Measurements from ENCODE around the gene YIPF4. TPM values are rescaled to one million over a fixed set of nuclear protein-coding genes. Genes with fewer than 3 reads are reported as not detected.
"Not testable (repeated sequence)": the region's sequence is repeated elsewhere in the genome, so short reads cannot be mapped to it uniquely, and the experiment has no call there.

The YIPF4 gene
- total RNA-seq, 2 donors from 2014 or later: 13.0 to 18.1 TPM

DNA sequence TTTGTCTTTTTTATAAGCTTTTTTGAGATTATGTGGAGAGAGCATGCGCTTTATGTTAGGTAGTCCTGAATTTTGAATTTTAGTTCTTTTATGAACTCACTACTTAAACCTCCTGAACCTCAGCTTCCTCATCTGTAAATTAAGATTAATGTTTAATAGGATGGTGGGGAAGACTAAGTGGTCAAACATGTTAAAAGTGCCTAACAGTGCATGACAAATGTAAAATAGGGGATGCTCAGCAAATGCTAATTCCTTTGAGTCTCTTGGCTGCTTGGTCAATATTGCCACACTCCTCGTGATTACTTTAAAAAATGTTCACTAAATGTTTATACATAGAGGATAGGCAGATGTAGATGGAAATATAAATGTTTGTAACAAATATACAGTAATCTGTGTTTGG, 85.9 kb downstream of the YIPF4 start:
- no peaks in the 10 kb centered on the region for H3K36me3 ChIP-seq
- no peak for DNase-seq (ENCODE audit: low spot score)
- H3K4me1 ChIP-seq (replicated peaks): peaks cover 13% of the 10 kb centered on the region
- intact Hi-C loops (cut with DNase I): no loop called here
- H3K27ac ChIP-seq: no peak overlapping the region
- no peak overlapping the region for H3K4me3 ChIP-seq
- TF ChIP-seq POLR2A (IDR thresholded peaks at IDR 0.05) (no peak), POLR2AphosphoS5 (IDR thresholded peaks at IDR 0.05) (no peak)
- TF ChIP-seq, protein P1, sequence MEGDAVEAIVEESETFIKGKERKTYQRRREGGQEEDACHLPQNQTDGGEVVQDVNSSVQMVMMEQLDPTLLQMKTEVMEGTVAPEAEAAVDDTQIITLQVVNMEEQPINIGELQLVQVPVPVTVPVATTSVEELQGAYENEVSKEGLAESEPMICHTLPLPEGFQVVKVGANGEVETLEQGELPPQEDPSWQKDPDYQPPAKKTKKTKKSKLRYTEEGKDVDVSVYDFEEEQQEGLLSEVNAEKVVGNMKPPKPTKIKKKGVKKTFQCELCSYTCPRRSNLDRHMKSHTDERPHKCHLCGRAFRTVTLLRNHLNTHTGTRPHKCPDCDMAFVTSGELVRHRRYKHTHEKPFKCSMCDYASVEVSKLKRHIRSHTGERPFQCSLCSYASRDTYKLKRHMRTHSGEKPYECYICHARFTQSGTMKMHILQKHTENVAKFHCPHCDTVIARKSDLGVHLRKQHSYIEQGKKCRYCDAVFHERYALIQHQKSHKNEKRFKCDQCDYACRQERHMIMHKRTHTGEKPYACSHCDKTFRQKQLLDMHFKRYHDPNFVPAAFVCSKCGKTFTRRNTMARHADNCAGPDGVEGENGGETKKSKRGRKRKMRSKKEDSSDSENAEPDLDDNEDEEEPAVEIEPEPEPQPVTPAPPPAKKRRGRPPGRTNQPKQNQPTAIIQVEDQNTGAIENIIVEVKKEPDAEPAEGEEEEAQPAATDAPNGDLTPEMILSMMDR (IDR thresholded peaks at IDR 0.05): no peak
- no peaks in the 10 kb centered on the region for H3K9me3 ChIP-seq
- H3K27me3 ChIP-seq (replicated peaks; ENCODE audit: insufficient read depth): no peaks in the 10 kb centered on the region
- WGBS: 65% methylated on average over 2 of the region's 2 CpGs

DNA sequence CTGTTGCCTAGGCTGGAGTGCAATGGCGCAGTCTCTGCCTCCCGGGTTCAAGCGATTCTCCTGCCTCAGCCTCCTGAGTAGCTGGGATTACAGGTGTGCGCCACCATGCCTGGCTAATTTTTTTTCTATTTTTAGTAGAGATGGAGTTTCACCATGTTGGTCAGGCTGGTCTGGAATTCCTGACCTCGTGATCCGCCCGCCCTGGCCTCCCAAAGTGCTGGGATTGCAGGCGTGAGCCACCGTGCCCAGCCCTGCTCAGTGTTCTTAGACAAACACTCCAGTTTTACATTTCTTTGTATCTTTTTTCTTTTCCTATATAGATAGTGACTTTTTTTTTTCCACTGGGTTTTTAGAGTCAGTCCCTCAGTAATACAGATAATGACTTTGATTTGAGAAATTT, 86.6 kb downstream of the YIPF4 start:
- H3K9me3 ChIP-seq; DNase-seq (ENCODE audit: low spot score); H3K4me1 ChIP-seq (replicated peaks); H3K27ac ChIP-seq; H3K27me3 ChIP-seq (replicated peaks; ENCODE audit: insufficient read depth); intact Hi-C loops (cut with DNase I); H3K36me3 ChIP-seq; H3K4me3 ChIP-seq: not testable (repeated sequence)
- 91% methylated on average over 9 of the region's 9 CpGs for WGBS

DNA sequence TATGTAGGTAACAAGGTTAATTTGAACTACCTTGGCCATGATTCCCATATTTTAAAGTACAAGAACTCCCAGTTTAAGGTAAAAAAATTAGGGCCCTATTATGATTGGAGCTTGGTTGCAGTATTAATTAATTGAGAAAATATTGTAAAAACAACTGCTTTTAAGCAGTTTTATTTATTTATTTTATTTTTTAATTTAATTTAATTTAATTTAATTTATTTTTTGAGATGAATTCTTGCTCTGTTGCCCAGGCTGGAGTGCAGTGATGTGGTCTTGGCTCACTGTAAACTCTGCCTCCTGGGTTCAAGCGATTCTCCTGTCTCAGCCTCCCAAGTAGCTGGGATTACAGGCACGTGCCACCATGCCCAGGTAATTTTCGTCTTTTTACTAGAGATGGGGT, 88.0 kb downstream of the YIPF4 start:
- WGBS: 96% methylated on average over 3 of the region's 3 CpGs
- intact Hi-C loops (cut with DNase I): not testable (repeated sequence)

More for the DNA sequence above, 88.0 kb downstream of the YIPF4 start:
- not testable (repeated sequence) for H3K9me3 ChIP-seq; H3K27ac ChIP-seq; H3K36me3 ChIP-seq; H3K4me1 ChIP-seq (replicated peaks); H3K27me3 ChIP-seq (replicated peaks; ENCODE audit: insufficient read depth); H3K4me3 ChIP-seq; DNase-seq (ENCODE audit: low spot score)

Other genes starting within 250 kb of the YIPF4 start
- gene DPY30, start 238.1 kb upstream of the YIPF4 start, total RNA-seq: 10 to 100 TPM; 36.5 to 93.3 TPM
- gene SPAST, start 214.3 kb upstream of the YIPF4 start, total RNA-seq: 10 to 100 TPM; 19.4 to 28.1 TPM
- 10 to 100 TPM; 18.9 to 22.8 TPM for gene SLC30A6, start 112.0 kb upstream of the YIPF4 start, total RNA-seq
- 1 to 10 TPM in 1 of 2 donors, under 1 TPM in 1; 0.23 to 1.1 TPM for gene NLRC4, start 13.0 kb upstream of the YIPF4 start, total RNA-seq
- gene BIRC6, start 79.1 kb downstream of the YIPF4 start, total RNA-seq: 100 to 1,000 TPM in 1 of 2 donors, 10 to 100 TPM in 1; 89.6 to 113 TPM